H4 (cell line): ENCODE measurements around the gene PI16. TPM values are rescaled to one million over a fixed set of nuclear protein-coding genes. Genes with fewer than 3 reads are reported as not detected.

ENCODE experiments used
- DNase-seq: peaks from one replicate; pipeline ENCODE4 v3.0.0-alpha.2; 2015; ENCODE audit warnings: low spot score
- total RNA-seq: library from RNA; depleted of rRNA; stranded (reverse); fragments of >200 nt; shearing (Covaris generic); gene quantifications from 2 replicates; pipeline ENCODE4 v1.2.3, GENCODE V29; 2014; rRNA removed

The PI16 gene
- total RNA-seq, 1 experiment from 2014 or later = not detected

DNA sequence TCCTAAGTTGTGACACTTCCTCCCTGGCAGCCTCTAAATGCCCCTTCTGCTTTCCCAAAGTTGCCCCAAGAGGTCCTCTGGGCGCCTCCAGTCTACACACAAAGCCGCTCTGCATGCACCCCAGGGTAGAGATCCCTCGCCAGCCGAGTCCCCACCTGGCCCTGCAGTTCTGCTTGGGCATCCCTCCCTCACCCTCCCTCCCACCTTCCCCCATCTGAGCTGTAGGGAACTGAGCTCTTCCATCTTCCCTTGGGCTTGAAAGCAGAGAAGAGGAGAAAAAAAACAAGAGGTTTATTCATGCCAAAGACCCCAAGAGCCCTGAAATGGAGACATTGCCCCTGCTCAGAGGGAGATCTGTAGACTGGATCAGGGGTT lies 45.2 kb downstream of the PI16 start:
- DNase-seq = no peak

DNA sequence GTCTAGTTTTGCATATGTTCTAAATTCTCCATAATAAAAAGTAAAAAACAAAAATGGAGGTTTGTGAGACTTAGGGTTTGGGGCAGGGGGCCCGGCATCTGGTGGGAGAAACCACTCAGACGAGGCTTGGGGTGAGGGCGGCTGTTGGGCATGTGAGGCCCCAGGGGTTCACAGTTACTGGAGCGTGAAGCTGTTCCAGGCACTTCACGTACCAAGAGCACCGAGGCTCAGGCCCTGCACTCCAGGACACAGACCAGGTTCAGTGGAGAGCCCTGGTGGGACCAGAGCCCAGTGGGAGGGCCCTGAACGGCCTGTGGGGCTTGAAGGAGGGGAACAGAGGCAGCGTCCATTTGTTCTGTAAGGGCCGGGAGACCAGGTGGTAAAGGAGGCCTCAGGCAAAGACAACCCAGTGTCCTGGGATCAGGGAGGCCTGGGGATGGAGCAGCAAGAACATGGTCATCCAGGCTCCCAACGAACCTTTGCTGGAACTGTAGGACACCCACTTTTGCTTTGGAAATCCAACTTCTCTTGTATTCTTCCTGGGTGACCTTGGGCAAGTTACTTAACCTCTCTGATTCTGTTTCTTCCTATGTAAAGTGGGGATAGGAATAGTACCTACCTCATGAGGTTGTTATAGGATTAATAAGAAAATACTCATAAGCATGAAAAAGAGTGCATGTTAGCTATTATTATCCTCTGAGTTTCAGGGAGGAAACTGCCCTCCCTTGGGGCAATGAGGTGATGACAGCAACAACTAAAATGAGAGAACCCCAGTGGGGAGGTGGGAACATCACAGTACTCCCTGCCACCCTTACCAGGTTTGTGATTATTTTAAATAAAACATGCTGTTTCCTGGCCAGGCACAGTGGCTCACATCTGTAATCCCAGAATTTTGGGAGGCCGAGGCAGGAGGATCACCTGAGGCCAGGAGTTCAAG lies 49.8 kb downstream of the PI16 start:
- DNase-seq = no peak

DNA sequence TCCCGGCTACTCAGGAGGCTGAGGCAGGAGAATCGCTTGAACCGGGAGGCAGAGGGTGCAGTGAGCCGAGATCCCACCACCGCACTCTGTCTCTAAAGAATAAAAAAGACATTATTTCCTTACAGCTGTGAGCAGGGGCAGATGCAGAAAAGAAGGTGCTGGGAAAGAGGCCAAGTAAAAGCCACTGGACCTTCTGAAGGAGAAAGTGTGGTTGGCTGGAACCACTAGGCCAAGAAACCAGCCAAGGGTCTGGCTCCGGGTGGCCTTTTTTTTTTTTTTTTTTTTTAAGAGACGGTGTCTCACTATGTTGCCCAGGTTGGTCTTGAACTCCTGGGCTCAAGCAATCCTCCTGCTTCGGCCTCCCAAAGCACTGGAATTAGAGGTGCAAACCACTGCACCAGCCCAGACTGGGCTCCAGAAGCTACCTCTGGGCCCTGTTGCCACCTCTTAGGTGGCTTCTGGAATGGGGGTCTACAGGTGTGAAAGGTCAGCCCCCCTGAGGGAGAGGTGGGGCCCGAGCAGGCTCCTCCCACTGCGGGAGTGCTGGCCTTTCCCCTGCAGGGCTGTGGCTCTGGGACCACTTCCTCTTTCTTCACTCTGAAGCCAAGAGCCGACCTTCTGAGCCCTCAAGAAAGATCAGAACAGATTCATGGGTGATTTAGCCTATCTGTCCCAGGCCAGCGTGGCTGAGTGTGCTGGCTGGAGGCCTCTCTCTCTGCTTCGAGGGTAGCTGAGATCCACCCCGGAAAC lies 50.7 kb downstream of the PI16 start, which contains the start of gene FGD2:
FGD2 (plus strand) TSS at position 595 of the 750 bp plus-strand sequence. CDS start 163 bp downstream, outside the sequence.
- DNase-seq = no peak

DNA sequence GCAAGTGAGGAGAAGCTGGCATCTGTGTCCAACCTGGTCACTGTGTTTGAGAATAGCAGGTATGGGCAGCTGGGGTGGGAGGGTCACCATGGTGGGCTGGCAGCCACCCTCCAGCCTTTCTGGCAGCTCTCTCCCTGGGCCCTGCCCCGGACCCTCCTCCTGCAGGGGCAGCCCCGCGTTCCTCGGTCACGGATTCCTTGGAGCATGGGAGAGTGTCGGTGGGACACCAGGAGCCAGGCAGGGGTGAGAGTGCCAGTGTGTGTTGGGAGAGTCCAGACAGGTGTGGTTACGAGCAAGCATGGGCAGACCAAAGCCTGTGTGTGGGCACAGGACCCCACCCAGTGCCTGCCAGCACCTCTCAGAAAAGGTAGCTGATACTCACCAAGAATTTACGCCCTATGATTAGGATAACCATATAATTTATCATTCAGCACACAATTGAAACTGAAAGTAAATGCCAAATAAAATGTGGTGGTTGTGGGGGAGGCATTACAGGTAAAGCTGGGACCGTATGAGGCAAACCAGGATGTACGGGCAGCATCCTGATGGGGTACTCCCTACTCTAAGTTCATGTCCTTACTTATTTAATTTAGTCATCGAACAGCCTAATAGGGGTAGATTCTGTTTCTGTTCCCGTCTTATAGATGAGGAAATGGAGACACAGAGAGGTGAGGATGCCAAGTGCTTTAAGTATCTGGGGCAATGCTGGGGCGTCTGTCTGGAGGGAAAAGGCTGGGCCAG lies 51.5 kb downstream of the PI16 start:
- DNase-seq = no peak

DNA sequence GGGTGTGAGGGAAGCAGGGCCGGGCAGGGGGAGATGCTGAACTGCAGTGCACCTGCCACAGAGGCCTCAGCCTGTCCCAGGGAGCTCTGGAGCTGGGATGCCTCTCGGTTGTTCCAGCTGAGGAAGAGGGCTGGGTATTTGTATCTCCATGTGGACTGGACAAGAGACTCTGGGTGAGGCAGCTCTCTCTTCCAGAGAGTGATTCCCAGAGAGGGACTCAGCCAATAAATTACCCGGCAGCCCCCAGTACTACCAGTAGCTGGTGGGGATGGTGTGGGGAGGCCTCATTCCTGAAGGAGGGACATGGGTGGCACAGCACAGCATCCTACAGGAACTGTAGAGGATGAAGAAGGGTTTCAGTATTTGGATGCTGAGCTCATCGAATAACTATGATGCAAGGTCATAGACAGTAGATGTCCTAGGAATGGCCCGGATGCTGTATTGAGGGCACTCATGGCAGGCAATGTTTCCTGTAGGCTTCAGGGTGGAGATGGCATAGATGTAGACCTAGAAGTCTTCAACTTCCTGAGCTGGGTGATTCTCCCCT lies 52.3 kb downstream of the PI16 start:
- DNase-seq = no peak

DNA sequence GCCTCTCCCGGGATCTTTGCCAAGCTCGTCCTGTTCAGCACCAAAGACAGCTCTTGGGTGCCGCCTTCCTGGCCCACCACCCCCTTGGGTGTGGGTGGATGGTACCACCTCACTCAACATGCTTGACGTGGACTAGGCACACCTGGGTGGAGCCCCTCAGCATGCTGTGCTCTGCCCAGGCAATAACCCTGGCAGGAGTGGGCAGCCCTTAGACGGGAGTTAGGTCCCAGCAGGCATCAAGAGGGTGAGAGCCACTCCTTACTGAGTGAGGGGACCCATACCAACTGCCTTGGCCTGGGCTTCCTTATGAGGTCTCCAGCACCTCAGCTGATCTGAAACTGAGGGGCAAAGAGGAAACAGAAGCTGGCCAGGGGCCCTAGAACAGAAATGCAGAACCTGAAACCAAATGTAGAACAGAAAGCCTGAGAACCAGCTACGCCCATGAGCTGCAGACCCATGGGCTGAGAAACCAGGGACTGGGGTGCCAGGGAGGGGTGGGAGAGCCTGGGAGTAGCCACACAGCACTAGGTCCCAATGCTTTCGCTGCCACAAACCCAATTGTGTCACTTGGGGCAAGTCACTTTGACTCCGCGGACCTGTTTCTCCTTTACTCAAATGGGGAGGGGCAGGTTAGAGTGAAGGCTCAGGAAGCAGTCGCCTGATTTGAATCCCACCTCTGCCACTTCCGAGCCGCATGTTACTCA lies 53.0 kb downstream of the PI16 start:
- no peak for DNase-seq

DNA sequence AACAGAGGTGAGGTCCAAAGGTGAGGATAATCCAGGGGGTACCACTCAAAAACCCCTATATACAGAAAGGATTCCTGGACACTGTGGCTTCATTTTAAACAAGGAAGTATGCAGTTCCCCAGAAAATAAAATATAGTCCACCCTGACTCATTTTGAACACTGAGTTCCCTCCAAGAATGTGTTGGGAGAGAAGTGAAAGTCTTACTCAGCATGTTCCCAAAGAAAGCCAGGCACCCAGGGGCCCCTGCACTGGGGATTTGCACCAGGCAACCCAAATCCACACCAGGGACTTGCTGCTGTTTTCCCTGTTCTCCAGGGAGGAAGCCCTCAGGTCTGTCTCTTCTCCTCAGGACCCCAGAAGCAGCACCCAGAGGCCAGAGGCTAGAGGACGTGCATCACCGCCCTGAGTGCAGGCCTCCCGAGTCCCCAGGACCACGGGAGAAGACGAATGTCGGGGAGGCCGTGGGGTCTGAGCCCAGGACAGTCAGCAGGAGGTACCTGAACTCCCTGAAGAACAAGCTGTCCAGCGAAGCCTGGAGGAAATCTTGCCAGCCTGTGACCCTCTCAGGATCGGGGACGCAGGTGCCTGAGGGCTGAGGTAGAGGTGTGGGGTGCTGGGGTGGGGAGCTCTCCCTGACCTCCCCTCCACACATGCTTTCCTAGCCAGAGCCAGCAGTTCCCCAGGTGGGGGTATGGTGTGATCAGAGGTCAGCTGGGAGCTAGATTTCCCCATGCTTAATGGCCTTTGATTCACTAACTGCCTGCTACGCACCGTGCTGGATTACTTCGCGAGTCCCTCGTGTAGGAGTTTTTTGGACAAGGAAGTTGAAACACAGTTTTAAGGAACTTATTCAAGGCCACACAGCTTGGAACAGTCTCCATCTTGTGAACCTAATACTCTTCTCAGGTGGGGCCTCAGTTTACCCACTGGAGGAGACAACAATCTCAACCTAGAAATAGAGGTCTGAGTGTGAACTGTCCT lies 54.2 kb downstream of the PI16 start:
- DNase-seq = no peak

DNA sequence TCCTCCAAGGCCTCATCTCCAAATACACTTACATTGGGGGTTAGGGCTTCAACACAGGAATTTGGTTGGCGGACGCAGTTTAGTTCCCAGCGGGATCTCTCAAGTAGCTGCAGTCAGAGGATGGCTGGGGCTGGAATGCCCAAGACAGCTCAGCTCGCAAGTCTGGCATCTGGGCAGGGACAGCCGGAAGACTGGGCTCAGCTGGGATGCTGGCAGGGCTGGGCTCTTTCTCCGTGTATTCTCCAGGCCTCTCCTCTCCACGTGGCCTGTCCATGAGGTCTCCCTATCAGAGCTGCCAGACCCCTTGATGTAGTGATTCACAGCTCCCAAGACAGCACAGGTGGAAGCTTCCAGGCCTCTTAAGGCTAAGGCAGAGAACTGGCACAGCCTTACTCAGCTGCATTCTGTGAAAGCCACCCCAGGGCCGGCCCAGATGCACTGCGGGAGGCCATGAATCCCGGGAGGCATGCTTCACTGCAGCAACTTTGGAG lies 55.9 kb downstream of the PI16 start:
- DNase-seq = no peak

DNA sequence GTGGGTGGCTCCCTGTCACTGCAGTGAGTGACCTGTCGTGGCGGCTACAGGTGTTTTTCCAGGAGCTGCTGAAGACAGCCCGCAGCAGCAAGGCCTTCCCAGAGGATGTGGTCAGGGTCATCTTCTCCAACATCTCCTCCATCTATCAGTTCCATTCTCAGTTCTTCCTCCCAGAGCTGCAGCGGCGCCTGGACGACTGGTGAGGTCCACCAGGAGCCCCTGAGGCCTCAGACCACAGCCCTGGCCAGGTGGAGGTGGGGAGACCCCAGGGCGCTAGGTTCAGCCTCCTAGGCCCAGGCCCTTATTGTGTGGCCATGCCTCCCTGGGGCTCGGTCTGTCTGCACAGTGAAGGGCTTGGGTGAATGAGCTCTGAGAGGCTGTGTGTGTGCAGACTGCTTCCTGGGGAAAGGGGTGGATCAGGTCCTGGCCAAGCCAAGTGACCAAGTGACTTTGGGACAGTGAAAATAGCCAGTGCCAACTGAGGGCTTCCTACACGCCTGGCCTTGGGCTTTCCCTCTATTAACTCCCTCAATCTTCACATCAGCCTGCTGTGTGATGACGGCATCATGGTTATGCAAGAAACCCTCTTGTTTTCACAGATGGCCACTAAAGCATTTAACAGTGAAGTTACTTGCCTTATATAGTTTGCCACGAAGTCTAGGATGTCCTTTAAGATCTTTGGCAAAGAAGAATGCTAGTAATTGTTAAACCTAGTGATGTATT lies 57.3 kb downstream of the PI16 start:
- DNase-seq = no peak

DNA sequence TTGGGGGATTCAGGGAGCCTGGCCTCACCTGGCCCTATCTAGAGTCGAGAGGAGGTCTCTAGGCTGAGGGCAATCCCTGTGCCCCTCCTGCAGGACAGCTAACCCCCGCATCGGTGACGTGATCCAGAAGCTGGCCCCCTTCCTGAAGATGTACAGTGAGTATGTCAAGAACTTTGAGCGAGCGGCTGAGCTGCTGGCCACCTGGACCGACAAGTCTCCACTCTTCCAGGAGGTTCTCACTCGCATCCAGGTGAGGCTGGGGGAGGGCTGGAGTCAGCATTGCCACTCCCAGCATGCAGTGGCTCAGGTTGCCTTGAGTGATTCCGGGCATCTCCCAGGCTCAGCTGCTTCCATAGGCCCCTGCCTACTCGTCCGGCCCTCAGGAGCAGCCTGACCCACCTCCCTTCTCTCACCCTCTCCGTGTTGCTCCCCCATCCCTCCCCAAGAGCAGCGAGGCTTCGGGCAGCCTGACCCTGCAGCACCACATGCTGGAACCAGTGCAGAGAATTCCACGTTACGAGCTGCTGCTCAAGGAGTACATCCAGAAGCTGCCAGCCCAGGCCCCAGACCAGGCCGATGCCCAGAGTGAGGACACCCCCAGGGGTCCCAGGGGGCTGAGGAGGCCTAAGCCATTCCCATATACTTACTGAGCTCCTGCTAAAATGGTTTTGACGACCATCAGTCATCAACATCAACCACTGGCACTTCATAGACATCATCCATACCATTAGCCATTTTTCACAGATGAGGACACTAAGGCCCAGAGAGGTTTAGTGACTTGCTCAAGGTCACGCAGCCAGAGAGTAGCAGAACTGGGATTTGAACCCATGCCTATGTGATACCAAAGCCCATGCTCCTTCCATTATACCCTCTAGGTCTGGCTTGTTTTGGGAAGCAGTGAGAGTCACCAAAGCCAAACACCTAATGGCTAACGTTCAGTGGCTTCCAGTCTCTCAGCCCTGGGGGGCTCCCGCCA lies 59.3 kb downstream of the PI16 start:
- DNase-seq = no peak

Other genes with a start within 250 kb of the PI16 start
- gene CPNE5, start 115.3 kb upstream of the PI16 start, total RNA-seq = not detected in 2 replicates
- gene PPIL1, start 79.9 kb upstream of the PI16 start, total RNA-seq = 76.8 and 78.3 TPM in 2 replicates
- 34.2 and 39.6 TPM in 2 replicates for gene C6orf89, start 68.8 kb upstream of the PI16 start, total RNA-seq
- gene MTCH1, start 31.5 kb downstream of the PI16 start, total RNA-seq = 165 and 174 TPM in 2 replicates
- not detected in 2 replicates for gene FGD2, start 50.9 kb downstream of the PI16 start, total RNA-seq
- 9.2 and 12.3 TPM in 2 replicates for gene PIM1, start 215.4 kb downstream of the PI16 start, total RNA-seq